SK-N-SH treated with all-trans-retinoic acid at 6 μM for 48 hours (cell line): ENCODE results near the gene FAT1.

Experiments used
- ATAC-seq: fragments of 200-7000 bp; cut with Tn5 transposase; 3 replicates; pipeline ENCODE4 v1.9.1; 2020; ENCODE audit warnings: mild to moderate bottlenecking, moderate library complexity
- BACH2 ChIP-seq: fragments of 250-450 bp; sonication (Bioruptor Pico); IDR thresholded peaks from 2 replicates; pipeline ENCODE4 v1.9.0; 2021; ENCODE audit warnings: mild to moderate bottlenecking, borderline replicate concordance
- CSDC2 ChIP-seq: fragments of 250-450 bp; sonication (Bioruptor Pico); IDR thresholded peaks from 2 replicates; pipeline ENCODE4 v1.5.0; 2020; ENCODE audit warnings: mild to moderate bottlenecking, moderate library complexity
- CSRNP3 ChIP-seq: fragments of 250-450 bp; sonication (Bioruptor Pico); IDR thresholded peaks from 2 replicates; pipeline ENCODE4 v1.5.1; 2021; ENCODE audit warnings: mild to moderate bottlenecking, moderate library complexity
- ESRRG ChIP-seq: fragments of 250-450 bp; sonication (Bioruptor Pico); IDR thresholded peaks from 2 replicates; pipeline ENCODE4 v1.6.1; 2021; ENCODE audit warnings: mild to moderate bottlenecking
- GLIS3 ChIP-seq: fragments of 250-450 bp; sonication (Bioruptor Pico); IDR thresholded peaks from 2 replicates; pipeline ENCODE4 v1.5.0; 2020; ENCODE audit warnings: mild to moderate bottlenecking, moderate library complexity
- ISL1 ChIP-seq: fragments of 250-450 bp; sonication (Bioruptor Pico); IDR thresholded peaks from 2 replicates; pipeline ENCODE4 v2.1.2; 2022; ENCODE audit warnings: mild to moderate bottlenecking, moderate library complexity
- PATZ1 ChIP-seq: fragments of 250-450 bp; sonication (Bioruptor Pico); IDR thresholded peaks from 2 replicates; pipeline ENCODE4 v1.8.0; 2020; ENCODE audit warnings: mild to moderate bottlenecking, moderate library complexity, borderline replicate concordance
- POU6F1 ChIP-seq: fragments of 250-450 bp; sonication (Bioruptor Pico); IDR thresholded peaks from 2 replicates; pipeline ENCODE4 v1.8.0; 2021; ENCODE audit warnings: low read depth, mild to moderate bottlenecking, moderate library complexity, borderline replicate concordance
- RARB ChIP-seq: fragments of 250-450 bp; sonication (Bioruptor Pico); IDR thresholded peaks from 2 replicates; pipeline ENCODE4 v1.8.0; 2021; ENCODE audit warnings: mild to moderate bottlenecking, moderate library complexity
- SNAI2 ChIP-seq: fragments of 250-450 bp; sonication (Bioruptor Pico); IDR thresholded peaks from 2 replicates; pipeline ENCODE4 v1.5.0; 2020; ENCODE audit warnings: mild to moderate bottlenecking, moderate library complexity
- TCF4 ChIP-seq: fragments of 250-450 bp; sonication (Bioruptor Pico); IDR thresholded peaks from 2 replicates; pipeline ENCODE4 v1.8.0; 2021; ENCODE audit warnings: mild to moderate bottlenecking, moderate library complexity, borderline replicate concordance
- TOX ChIP-seq: fragments of 250-450 bp; sonication (Bioruptor Pico); IDR thresholded peaks from 2 replicates; pipeline ENCODE4 v1.8.0; 2021; ENCODE audit warnings: mild to moderate bottlenecking, moderate library complexity, borderline replicate concordance
- TSHZ2 ChIP-seq: fragments of 250-450 bp; sonication (Bioruptor Pico); IDR thresholded peaks from 2 replicates; pipeline ENCODE4 v1.5.0; 2020; ENCODE audit warnings: mild to moderate bottlenecking, moderate library complexity
- ZC3H10 ChIP-seq: fragments of 250-450 bp; sonication (Bioruptor Pico); IDR thresholded peaks from 2 replicates; pipeline ENCODE4 v1.5.1; 2021; ENCODE audit warnings: mild to moderate bottlenecking, moderate library complexity
- ZFP3 ChIP-seq: fragments of 250-450 bp; sonication (Bioruptor Pico); IDR thresholded peaks from 2 replicates; pipeline ENCODE4 v1.5.0; 2020; ENCODE audit warnings: mild to moderate bottlenecking, moderate library complexity
- ZNF70 ChIP-seq: fragments of 450-650 bp; formaldehyde crosslinking; IDR thresholded peaks from 2 replicates; pipeline ENCODE4 v1.5.0; 2020; ENCODE audit warnings: mild to moderate bottlenecking, moderate library complexity
- ZNF8 ChIP-seq: fragments of 450-650 bp; formaldehyde crosslinking; IDR thresholded peaks from 2 replicates; pipeline ENCODE4 v1.5.0; 2020; ENCODE audit warnings: mild to moderate bottlenecking, moderate library complexity

FAT1 gene

GRCh38 chr4:186607490-186607889 lies 116.2 kb downstream of the FAT1 start:
- ATAC-seq = no peak

GRCh38 chr4:186606591-186606992 lies 117.1 kb downstream of the FAT1 start:
- no peak for TF ChIP-seq ZNF70 (CRISPR knock-in tag)
- TF ChIP-seq RARB (CRISPR knock-in tag) = no peak
- no peak for TF ChIP-seq TSHZ2
- TF ChIP-seq BACH2 (CRISPR knock-in tag) = no peak
- TF ChIP-seq SNAI2 (CRISPR knock-in tag) = no peak
- TF ChIP-seq ESRRG (CRISPR knock-in tag) = no peak
- TF ChIP-seq ZC3H10 (CRISPR knock-in tag) = no peak
- no peak for TF ChIP-seq PATZ1 (CRISPR knock-in tag)
- TF ChIP-seq CSDC2 (CRISPR knock-in tag) = no peak
- TF ChIP-seq TCF4 (CRISPR knock-in tag) = no peak
- no peak for TF ChIP-seq GLIS3 (CRISPR knock-in tag)
- no peak for TF ChIP-seq CSRNP3 (CRISPR knock-in tag)
- no peak for TF ChIP-seq ISL1 (CRISPR knock-in tag)
- no peak for TF ChIP-seq ZNF8 (CRISPR knock-in tag)
- no peak for ATAC-seq

More at GRCh38 chr4:186607490-186607889, 116.2 kb downstream of the FAT1 start:
- TF ChIP-seq TCF4 (CRISPR knock-in tag) = no peak
- no peak for TF ChIP-seq RARB (CRISPR knock-in tag)
- no peak for TF ChIP-seq ZFP3
- TF ChIP-seq TOX (CRISPR knock-in tag) = no peak
- no peak for TF ChIP-seq TSHZ2
- TF ChIP-seq ZNF70 (CRISPR knock-in tag) = no peak
- no peak for TF ChIP-seq ESRRG (CRISPR knock-in tag)

GRCh38 chr4:186605261-186605865 lies 118.3 kb downstream of the FAT1 start:
- ATAC-seq = no peak
- no peak for TF ChIP-seq POU6F1
- no peak for TF ChIP-seq ESRRG (CRISPR knock-in tag)
- TF ChIP-seq, all 23 proteins: peak for 0
